Measurements from ENCODE around the gene C10orf53. TPM values are rescaled to one million over a fixed set of nuclear protein-coding genes. Genes with fewer than 3 reads are reported as not detected.

Gene C10orf53
- polyA plus RNA-seq, 1 of the 3 experiments (the other 2 are of a cell fraction), result not detected

Other genes starting within 250 kb of the C10orf53 start
- 4.5 and 6.2 TPM in 2 replicates for gene ERCC6, start 140.5 kb upstream of the C10orf53 start, polyA plus RNA-seq (2012; rRNA removed)
- gene SLC18A3, start 69.3 kb upstream of the C10orf53 start, polyA plus RNA-seq (2012; rRNA removed), result 1.7 TPM in 2 replicates
- 0.08 TPM in 1 of 2 replicates, not detected in the other for gene CHAT, start 65.6 kb upstream of the C10orf53 start, polyA plus RNA-seq (2012; rRNA removed)
- 25.4 and 32.6 TPM in 2 replicates for gene OGDHL, start 82.7 kb downstream of the C10orf53 start, polyA plus RNA-seq (2012; rRNA removed)